CD4-positive, alpha-beta T cell treated with Interleukin-2 at 100 ng/mL for 4 hours (primary cell): Measurements from ENCODE around the gene ST6GALNAC3.
"Not testable (repeated sequence)": the region's sequence is repeated elsewhere in the genome, so short reads cannot be mapped to it uniquely, and the experiment has no call there.

Experiments
- DNase-seq: peaks from one replicate; pipeline ENCODE4 v3.0.0-alpha.2; 2020; ENCODE audit warnings: low spot score

Gene ST6GALNAC3

GRCh38 chr1:76074321-76075187 lies at the start of gene ST6GALNAC3:
ST6GALNAC3 (plus strand) TSS chr1:76074746.
- DNase-seq: peak; percentile 69

- DNase-seq: no peak
These were observed 47.2 kb upstream of the ST6GALNAC3 start for GRCh38 chr1:76027341-76027740.

GRCh38 chr1:76029331-76029730 lies 45.2 kb upstream of the ST6GALNAC3 start:
- DNase-seq: no peak

GRCh38 chr1:76031496-76031895 lies 43.0 kb upstream of the ST6GALNAC3 start:
- no peak for DNase-seq

- no peak for DNase-seq
These were observed 40.6 kb upstream of the ST6GALNAC3 start for GRCh38 chr1:76033800-76034475.

- DNase-seq: no peak
These were observed 39.5 kb upstream of the ST6GALNAC3 start for GRCh38 chr1:76035053-76035452.

- DNase-seq: no peak
These were observed 37.2 kb upstream of the ST6GALNAC3 start for GRCh38 chr1:76037324-76037723.

- no peak for DNase-seq
These were observed 36.1 kb upstream of the ST6GALNAC3 start for GRCh38 chr1:76038287-76039004.

- no peak for DNase-seq
These were observed 28.4 kb upstream of the ST6GALNAC3 start for GRCh38 chr1:76046149-76046548.

- DNase-seq: no peak
These were observed 26.3 kb upstream of the ST6GALNAC3 start for GRCh38 chr1:76048219-76048618.

- DNase-seq: no peak
These were observed 25.6 kb upstream of the ST6GALNAC3 start for GRCh38 chr1:76048926-76049325.

GRCh38 chr1:76049498-76049897 lies 25.0 kb upstream of the ST6GALNAC3 start:
- no peak for DNase-seq

GRCh38 chr1:76050073-76050472 lies 24.5 kb upstream of the ST6GALNAC3 start:
- DNase-seq: not testable (repeated sequence)

- DNase-seq: no peak
These were observed 21.5 kb upstream of the ST6GALNAC3 start for GRCh38 chr1:76053021-76053420.

GRCh38 chr1:76054359-76054758 lies 20.2 kb upstream of the ST6GALNAC3 start:
- DNase-seq: no peak

- DNase-seq: no peak
These were observed 18.6 kb upstream of the ST6GALNAC3 start for GRCh38 chr1:76055987-76056386.

- DNase-seq: no peak
These were observed 15.1 kb upstream of the ST6GALNAC3 start for GRCh38 chr1:76059451-76059850.

GRCh38 chr1:76065270-76065669 lies 9.3 kb upstream of the ST6GALNAC3 start:
- no peak for DNase-seq

GRCh38 chr1:76066394-76066793 lies 8.2 kb upstream of the ST6GALNAC3 start:
- DNase-seq: no peak

GRCh38 chr1:76068542-76068941 lies 6.0 kb upstream of the ST6GALNAC3 start:
- DNase-seq: no peak

- no peak for DNase-seq
These were observed 5.5 kb upstream of the ST6GALNAC3 start for GRCh38 chr1:76068953-76069561.

- DNase-seq: no peak
These were observed 4.0 kb upstream of the ST6GALNAC3 start for GRCh38 chr1:76070538-76070937.
